BLaER1 (cell line): ENCODE results near the gene SMPD1.

Experiments used
- H3K27ac ChIP-seq: shearing (Covaris generic); formaldehyde crosslinking; 2 replicates; pipeline ENCODE4 v1.8.1; 2022
- H3K27me3 ChIP-seq: shearing (Covaris generic); formaldehyde crosslinking; 2 replicates; pipeline ENCODE4 v1.8.1; 2022
- H3K36me3 ChIP-seq: shearing (Covaris generic); formaldehyde crosslinking; 2 replicates; pipeline ENCODE4 v1.8.1; 2022
- H3K4me1 ChIP-seq: shearing (Covaris generic); formaldehyde crosslinking; 2 replicates; pipeline ENCODE4 v1.8.1; 2022
- H3K4me2 ChIP-seq: shearing (Covaris generic); formaldehyde crosslinking; 2 replicates; pipeline ENCODE4 v1.8.1; 2022
- H3K4me3 ChIP-seq: shearing (Covaris generic); formaldehyde crosslinking; 2 replicates; pipeline ENCODE4 v1.8.1; 2022
- H3K9ac ChIP-seq: shearing (Covaris generic); formaldehyde crosslinking; 2 replicates; pipeline ENCODE4 v1.8.1; 2022
- H3K9me3 ChIP-seq: shearing (Covaris generic); formaldehyde crosslinking; 2 replicates; pipeline ENCODE4 v1.8.1; 2022
- H4K20me1 ChIP-seq: shearing (Covaris generic); formaldehyde crosslinking; 2 replicates; pipeline ENCODE4 v1.8.1; 2022
- Cebpa-rat ChIP-seq: shearing (Covaris generic); IDR thresholded peaks from 2 replicates; pipeline ENCODE4 v1.8.1; 2022

SMPD1 gene

DNA sequence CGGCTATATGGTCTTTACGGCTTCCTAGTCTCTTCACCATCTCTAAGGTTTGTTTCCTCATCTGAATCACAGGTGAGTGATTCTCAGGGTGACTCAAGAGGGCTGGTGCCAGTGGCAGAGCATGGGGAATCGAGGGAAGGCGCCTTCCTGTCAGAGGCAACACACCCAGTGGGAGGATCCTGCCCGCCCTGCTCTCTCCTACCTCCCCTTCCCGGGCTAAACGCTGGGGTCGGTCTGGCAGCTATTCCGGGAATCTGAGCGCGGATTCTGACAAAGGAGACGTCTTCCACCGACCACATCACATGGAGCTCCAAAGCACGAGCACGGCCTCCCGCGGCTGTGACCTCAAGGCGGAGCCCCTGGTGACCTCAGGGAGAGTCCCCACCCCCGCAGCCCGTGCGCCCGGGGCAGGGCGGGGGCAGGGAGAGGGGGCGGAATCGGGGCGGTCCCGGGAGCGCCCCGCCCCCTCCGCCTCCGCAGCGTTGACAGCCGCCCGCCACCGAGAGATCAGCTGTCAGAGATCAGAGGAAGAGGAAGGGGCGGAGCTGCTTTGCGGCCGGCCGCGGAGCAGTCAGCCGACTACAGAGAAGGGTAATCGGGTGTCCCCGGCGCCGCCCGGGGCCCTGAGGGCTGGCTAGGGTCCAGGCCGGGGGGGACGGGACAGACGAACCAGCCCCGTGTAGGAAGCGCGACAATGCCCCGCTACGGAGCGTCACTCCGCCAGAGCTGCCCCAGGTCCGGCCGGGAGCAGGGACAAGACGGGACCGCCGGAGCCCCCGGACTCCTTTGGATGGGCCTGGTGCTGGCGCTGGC lies at the start of gene SMPD1:
Gene SMPD1 (plus strand): TSS at position 570 of the 813 bp plus-strand sequence. CDS start 125 bp downstream, at position 695.
- H3K4me3 ChIP-seq: peak within 1 kb of the TSS; percentile 74
- H3K27ac ChIP-seq: peak within 1 kb of the TSS; percentile 69
- H3K36me3 ChIP-seq: no peaks in the 10 kb centered on the region
- H4K20me1 ChIP-seq: no peaks in the 10 kb centered on the region
- no peaks in the 10 kb centered on the region for H3K9me3 ChIP-seq
- H3K4me2 ChIP-seq: peak within 1 kb of the TSS; percentile 90
- H3K9ac ChIP-seq: peak within 1 kb of the TSS; percentile 74
- no peaks in the 10 kb centered on the region for H3K27me3 ChIP-seq
- H3K4me1 ChIP-seq: peaks cover 27% of the 10 kb centered on the region
- no peak for TF ChIP-seq Cebpa-rat

DNA sequence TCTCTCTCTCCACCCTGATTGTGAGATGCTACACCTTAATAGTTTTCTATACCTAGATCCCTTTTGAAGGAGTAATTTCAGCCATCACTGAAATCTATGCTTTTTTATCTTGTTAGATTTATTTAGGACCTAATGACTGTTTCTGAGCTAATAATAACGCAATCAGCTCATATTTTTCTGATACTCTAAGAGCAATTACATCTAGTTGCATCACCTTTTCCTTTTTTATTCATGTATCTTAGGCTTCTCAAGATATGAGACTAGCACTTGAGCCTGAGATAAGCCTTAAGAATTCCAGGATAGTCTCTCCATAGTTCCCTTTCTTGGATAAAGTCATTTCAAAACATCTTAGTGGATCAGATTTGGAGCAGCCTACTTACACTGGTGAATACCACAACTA lies 44.9 kb upstream of the SMPD1 start:
- no peak overlapping the region for H3K4me3 ChIP-seq
- H3K27ac ChIP-seq: no peak overlapping the region
- no peaks in the 10 kb centered on the region for H3K4me1 ChIP-seq
- no peak for TF ChIP-seq Cebpa-rat
- no peak overlapping the region for H3K9ac ChIP-seq
- H3K27me3 ChIP-seq: no peaks in the 10 kb centered on the region
- H3K36me3 ChIP-seq: no peaks in the 10 kb centered on the region
- H4K20me1 ChIP-seq: no peaks in the 10 kb centered on the region
- no peak overlapping the region for H3K4me2 ChIP-seq
- no peaks in the 10 kb centered on the region for H3K9me3 ChIP-seq

DNA sequence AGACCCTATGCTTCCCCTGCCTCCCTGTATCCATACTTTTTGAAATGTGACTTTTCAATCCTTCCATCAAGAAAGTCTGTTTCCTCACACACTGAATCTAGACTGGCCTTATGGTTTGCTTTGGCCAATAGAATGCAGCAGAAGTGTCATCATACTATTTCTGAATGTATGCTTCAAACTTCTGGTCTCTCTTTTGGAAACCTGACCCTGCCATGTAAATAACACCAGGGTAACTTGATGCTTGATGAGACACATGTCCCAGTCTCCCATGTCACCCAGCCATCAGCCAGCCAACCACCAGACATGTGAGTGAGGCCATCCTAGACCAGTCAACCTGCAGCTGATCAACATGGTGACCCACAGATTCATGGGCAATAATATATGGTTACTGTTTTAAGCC lies 40.2 kb upstream of the SMPD1 start:
- no peaks in the 10 kb centered on the region for H3K9me3 ChIP-seq
- no peak overlapping the region for H3K27ac ChIP-seq
- no peaks in the 10 kb centered on the region for H3K27me3 ChIP-seq
- no peak overlapping the region for H3K4me3 ChIP-seq
- H3K9ac ChIP-seq: no peak overlapping the region
- H3K4me2 ChIP-seq: no peak overlapping the region
- no peak for TF ChIP-seq Cebpa-rat
- H4K20me1 ChIP-seq: no peaks in the 10 kb centered on the region
- no peaks in the 10 kb centered on the region for H3K36me3 ChIP-seq
- no peaks in the 10 kb centered on the region for H3K4me1 ChIP-seq

DNA sequence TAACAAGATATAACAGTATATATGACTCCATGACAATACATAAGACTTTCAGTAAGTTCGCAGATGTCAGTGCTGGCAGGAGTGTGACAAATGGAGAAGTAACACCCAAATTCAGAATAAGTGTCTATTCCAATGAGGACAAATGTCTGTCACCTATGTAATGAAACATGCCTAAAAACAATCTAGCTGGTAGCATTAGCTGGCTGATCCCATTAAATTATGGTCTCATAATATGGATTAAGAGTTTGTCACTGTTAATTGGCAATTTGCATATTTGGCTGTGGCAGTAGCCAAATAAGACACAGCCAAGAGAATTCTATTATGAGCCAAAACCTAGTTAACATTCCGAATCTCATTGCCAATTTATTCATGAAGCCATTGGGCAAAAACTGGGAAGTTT lies 39.8 kb upstream of the SMPD1 start:
- Histone ChIP-seq H3K9ac (no peak overlapping the region), H3K4me3 (no peak overlapping the region), H3K9me3 (no peaks in the 10 kb centered on the region), H3K4me1 (no peaks in the 10 kb centered on the region), H3K27ac (no peak overlapping the region), H4K20me1 (no peaks in the 10 kb centered on the region), H3K36me3 (no peaks in the 10 kb centered on the region), H3K27me3 (no peaks in the 10 kb centered on the region), H3K4me2 (no peak overlapping the region)
- TF ChIP-seq Cebpa-rat: no peak

DNA sequence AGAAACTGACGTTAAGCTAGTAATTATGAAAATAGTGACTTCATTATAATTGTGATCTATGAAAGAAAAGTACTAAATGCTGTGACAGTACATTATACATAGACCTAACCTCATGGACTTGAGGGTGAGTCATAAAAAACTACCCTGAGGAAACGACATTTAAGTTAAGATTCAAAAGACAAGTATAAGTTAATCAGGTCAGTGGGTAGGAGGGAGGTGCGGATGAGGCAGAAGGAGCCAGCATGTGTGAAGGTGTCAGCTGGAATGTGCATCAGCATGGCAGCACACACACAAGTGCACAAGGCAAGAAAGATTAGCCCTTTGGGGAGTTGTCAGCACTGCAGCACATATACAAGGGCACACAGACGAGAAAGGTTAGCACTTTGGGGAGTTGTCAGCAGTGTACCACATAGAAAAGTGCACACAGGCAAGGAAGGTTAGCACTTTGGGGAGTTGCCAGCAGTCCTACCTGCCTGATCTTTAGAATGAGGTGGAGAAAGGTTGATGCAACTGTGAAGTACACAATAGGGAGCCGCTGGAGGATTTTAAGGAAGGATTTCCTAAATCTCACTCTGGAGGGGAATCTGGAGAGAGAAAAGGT lies 38.4 kb upstream of the SMPD1 start:
- no peaks in the 10 kb centered on the region for H3K27me3 ChIP-seq
- H3K9ac ChIP-seq: no peak overlapping the region
- no peak overlapping the region for H3K4me2 ChIP-seq
- no peaks in the 10 kb centered on the region for H3K36me3 ChIP-seq
- no peak for TF ChIP-seq Cebpa-rat
- no peaks in the 10 kb centered on the region for H3K9me3 ChIP-seq
- H3K4me1 ChIP-seq: no peaks in the 10 kb centered on the region
- H3K27ac ChIP-seq: no peak overlapping the region
- no peaks in the 10 kb centered on the region for H4K20me1 ChIP-seq
- no peak overlapping the region for H3K4me3 ChIP-seq

DNA sequence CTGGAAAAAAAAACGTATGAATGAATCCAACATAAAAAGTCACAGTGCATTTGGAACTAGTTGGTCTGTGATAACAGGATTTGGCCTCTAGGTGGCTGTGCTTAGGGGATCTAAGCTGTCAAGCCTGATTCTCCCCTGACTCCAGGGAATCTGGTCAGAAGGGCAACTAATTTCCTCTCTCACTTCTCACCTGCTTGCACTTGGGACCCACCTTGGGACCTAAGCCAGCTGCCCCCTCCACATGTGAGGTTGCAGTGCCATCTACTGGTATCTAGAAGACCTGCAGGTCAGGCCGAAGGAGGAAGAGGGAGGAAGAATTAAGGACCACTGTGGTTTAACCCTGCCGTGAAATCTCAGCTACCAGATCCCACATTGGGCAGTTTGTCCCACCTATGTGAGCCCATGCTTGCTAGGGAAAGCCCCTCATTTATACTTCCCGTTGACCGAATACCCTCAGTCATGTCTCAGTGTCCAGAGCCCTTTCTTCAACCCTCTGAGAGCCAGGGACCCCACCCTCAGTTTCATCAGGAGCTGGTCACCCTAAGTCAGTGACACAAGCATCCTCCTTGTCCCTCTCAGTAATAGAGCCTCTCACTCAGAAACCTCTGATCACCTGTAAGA lies 36.8 kb upstream of the SMPD1 start:
- Histone ChIP-seq H3K4me1 (no peaks in the 10 kb centered on the region), H3K9me3 (no peaks in the 10 kb centered on the region), H4K20me1 (no peaks in the 10 kb centered on the region), H3K36me3 (no peaks in the 10 kb centered on the region), H3K27me3 (no peaks in the 10 kb centered on the region), H3K4me3 (no peak overlapping the region), H3K27ac (no peak overlapping the region), H3K4me2 (no peak overlapping the region), H3K9ac (no peak overlapping the region)
- no peak for TF ChIP-seq Cebpa-rat

DNA sequence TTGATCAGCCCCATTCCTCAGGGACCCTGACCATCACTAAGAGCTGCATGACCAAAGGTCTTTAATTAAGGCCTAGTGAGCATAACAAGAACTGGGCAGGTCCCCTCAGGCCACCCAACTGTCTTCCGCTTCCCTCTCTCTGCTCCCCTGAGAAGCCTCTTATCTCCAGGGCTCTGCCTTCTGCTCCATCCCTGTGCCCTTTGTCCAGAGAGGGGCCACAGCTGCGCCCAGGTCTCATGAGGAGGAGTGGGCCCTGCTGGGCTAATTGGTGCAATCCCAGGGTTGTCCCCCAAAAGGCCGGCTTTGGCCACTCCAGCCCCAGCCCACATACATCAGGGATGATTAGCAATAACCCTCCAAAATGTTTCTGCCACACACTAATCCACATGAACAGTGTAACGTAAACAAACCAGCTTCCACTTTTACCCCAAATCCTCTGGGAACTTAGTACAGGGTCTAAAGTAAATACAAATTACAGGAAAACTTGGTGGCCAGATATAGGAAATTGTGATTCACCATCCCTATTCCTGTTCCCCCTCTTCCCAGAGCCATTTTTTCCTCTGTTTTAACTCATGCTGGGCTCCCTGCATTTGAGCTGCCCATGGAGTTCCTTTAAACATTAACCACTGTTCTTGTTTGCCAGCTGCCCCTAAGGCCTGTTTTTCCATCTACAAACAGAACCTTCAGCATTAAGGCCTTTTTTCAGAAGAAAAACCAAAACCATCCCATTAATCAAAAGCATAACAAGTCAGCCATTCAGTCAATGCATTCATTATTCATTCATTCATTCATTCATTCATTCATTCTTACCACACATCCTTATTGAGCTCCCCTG lies 35.4 kb upstream of the SMPD1 start:
- Histone ChIP-seq H3K27me3 (no peaks in the 10 kb centered on the region), H3K36me3 (no peaks in the 10 kb centered on the region), H3K27ac (no peak overlapping the region), H3K4me1 (no peaks in the 10 kb centered on the region), H3K4me3 (no peak overlapping the region), H4K20me1 (no peaks in the 10 kb centered on the region), H3K4me2 (no peak overlapping the region), H3K9me3 (no peaks in the 10 kb centered on the region), H3K9ac (no peak overlapping the region)
- no peak for TF ChIP-seq Cebpa-rat

DNA sequence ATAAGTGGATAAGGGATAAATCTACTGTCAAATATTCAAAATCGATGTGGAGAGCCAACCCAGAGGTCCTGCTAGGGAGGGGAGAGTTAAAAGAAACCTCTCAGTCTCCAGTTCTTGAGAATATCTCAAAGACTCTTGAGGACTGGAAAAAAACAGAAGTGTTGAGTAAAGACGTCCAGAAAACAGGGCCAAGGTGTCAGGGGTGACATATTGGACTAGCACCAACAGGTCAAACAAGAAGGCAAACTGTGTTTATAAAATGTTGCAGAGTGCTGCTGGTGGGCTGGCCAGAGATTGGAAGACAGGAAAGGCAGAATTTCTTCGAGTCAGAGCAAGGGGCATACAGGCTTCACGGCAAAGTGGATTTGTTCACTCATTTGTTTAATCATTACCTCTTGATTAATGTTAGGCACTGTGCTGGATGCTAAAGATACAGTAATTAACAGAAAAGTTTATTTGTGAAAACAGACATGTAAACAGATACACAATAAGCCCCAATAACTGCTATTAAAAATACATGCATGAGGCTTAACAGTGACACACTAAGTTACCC lies 33.7 kb upstream of the SMPD1 start:
- Histone ChIP-seq H3K4me2 (no peak overlapping the region), H3K9me3 (no peaks in the 10 kb centered on the region), H3K4me3 (no peak overlapping the region), H3K27ac (no peak overlapping the region), H3K36me3 (no peaks in the 10 kb centered on the region), H3K27me3 (no peaks in the 10 kb centered on the region), H4K20me1 (no peaks in the 10 kb centered on the region), H3K9ac (no peak overlapping the region), H3K4me1 (no peaks in the 10 kb centered on the region)
- no peak for TF ChIP-seq Cebpa-rat

DNA sequence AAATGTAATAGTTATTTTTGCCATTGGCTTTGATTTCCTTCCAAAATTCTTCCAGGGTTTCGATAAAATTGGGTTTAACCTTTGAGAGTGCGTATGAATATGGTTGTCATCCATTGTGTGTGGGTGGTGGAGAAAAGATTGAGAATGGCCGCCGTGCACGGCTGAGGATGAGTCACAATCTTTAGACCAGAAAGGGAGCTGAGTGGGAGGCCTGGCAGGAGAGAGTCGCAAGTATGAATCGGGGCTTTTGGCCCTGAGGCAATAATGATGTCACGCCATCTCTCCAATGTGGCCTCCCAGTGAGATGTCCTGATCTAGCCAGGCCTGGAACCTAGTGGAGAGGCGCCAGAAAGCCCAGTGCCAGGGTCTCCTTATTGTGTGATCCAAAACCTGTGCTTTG lies 33.1 kb upstream of the SMPD1 start:
- Histone ChIP-seq H3K27me3 (no peaks in the 10 kb centered on the region), H3K4me2 (no peak overlapping the region), H3K4me3 (no peak overlapping the region), H3K27ac (no peak overlapping the region), H3K36me3 (no peaks in the 10 kb centered on the region), H3K9me3 (no peaks in the 10 kb centered on the region), H3K4me1 (no peaks in the 10 kb centered on the region), H4K20me1 (no peaks in the 10 kb centered on the region), H3K9ac (no peak overlapping the region)
- TF ChIP-seq Cebpa-rat: no peak
